Measurements from ENCODE around the gene TMEM185A.
"Not testable (repeated sequence)": the region's sequence is repeated elsewhere in the genome, so short reads cannot be mapped to it uniquely, and the experiment has no call there.

TMEM185A gene

GRCh38 chrX:149550454-149550853 is 81.1 kb downstream of the TMEM185A start:
- DNase-seq = not testable (repeated sequence)

GRCh38 chrX:149549701-149550100 is 81.9 kb downstream of the TMEM185A start, which contains the start of gene HSFX3:
TSS of gene HSFX3 (minus strand) at chrX:149549924. CDS start at chrX:149549852, 72 bp downstream.
- not testable (repeated sequence) for DNase-seq

GRCh38 chrX:149547782-149548181 is 83.8 kb downstream of the TMEM185A start:
- not testable (repeated sequence) for DNase-seq

- not testable (repeated sequence) for DNase-seq
Observed at GRCh38 chrX:149546962-149547361, 84.6 kb downstream of the TMEM185A start.

All from activated CD4-positive, alpha-beta T cell treated with anti-CD3 and anti-CD28 coated beads, Interleukin-2, amount 50 U/mL, for 1 hour (primary cell).